Measurements from ENCODE around the gene PRM2. TPM values are rescaled to one million over a fixed set of nuclear protein-coding genes. Genes with fewer than 3 reads are reported as not detected.

PRM2 gene
- total RNA-seq, 1 experiment from 2014 or later, result not detected

- no peak overlapping the region for H3K27ac ChIP-seq (ENCODE audit: insufficient read length, low read depth, low read length)
- no peak overlapping the region for H3K23ac ChIP-seq (ENCODE audit: insufficient read length, low read depth, low read length)
- H3K27me3 ChIP-seq (ENCODE audit: insufficient read depth, low read length), result no peaks in the 10 kb centered on the region
- H3K18ac ChIP-seq (ENCODE audit: insufficient read length, low read depth, low read length), result no peak overlapping the region
- no peak overlapping the region for H2BK5ac ChIP-seq (ENCODE audit: insufficient read length, low read length)
- WGBS (ENCODE audit: extremely low coverage, insufficient read length, low lambda C conversion rate), result no CpG with 5 or more reads among the region's 5 CpGs
- H3K4me1 ChIP-seq (ENCODE audit: insufficient read depth, low read length), result no peaks in the 10 kb centered on the region
- no peak overlapping the region for H3K9ac ChIP-seq (ENCODE audit: extremely low read depth, insufficient read length, low read length)
- no peak overlapping the region for H2BK15ac ChIP-seq (ENCODE audit: low read depth, low read length)
- H3K9me3 Mint-ChIP-seq, result no peaks in the 10 kb centered on the region
- no peaks in the 10 kb centered on the region for H4K20me1 ChIP-seq (ENCODE audit: control insufficient read depth, insufficient read depth, insufficient read length)
- H3K4me2 ChIP-seq (ENCODE audit: insufficient read depth, insufficient read length, low read length), result no peak overlapping the region
- no peaks in the 10 kb centered on the region for H3K79me2 ChIP-seq (ENCODE audit: insufficient read depth, low read length)
- no peak overlapping the region for H3K14ac ChIP-seq (ENCODE audit: insufficient read depth, low read length)
- H2AK5ac ChIP-seq (ENCODE audit: insufficient read length, low read length), result no peak overlapping the region
- H3K4me1 Mint-ChIP-seq, result peaks cover 4 to 5% of the 10 kb centered on the region in 2 experiments; a peak in 2 of 4 replicates
- no peak overlapping the region for H4K91ac ChIP-seq (ENCODE audit: insufficient read length, low read depth, low read length)
- no peak overlapping the region for H3K4me3 Mint-ChIP-seq
- H3K4ac ChIP-seq (ENCODE audit: low read depth, low read length), result no peak overlapping the region
- H3K56ac ChIP-seq (ENCODE audit: insufficient read length, low read depth, low read length), result no peak overlapping the region
- H2BK20ac ChIP-seq (ENCODE audit: low read depth, low read length, poor library complexity, severe bottlenecking), result no peak overlapping the region
- no peak overlapping the region for H2BK120ac ChIP-seq (ENCODE audit: low read depth, low read length, poor library complexity, severe bottlenecking)
- DNase-seq, result no peak
- H3K79me1 ChIP-seq (ENCODE audit: insufficient read depth, low read depth, low read length, poor library complexity, severe bottlenecking), result no peaks in the 10 kb centered on the region
- H3K9me3 ChIP-seq (ENCODE audit: control insufficient read depth, low read depth, low read length), result no peaks in the 10 kb centered on the region
- H2BK12ac ChIP-seq (ENCODE audit: insufficient read length, low read depth, low read length), result no peak overlapping the region
- H4K8ac ChIP-seq (replicated peaks; ENCODE audit: insufficient read length, low read depth, low read length), result no peak overlapping the region
- H3K23me2 ChIP-seq (ENCODE audit: insufficient read length, low read depth, low read length, poor library complexity, severe bottlenecking), result no peaks in the 10 kb centered on the region
- no peak overlapping the region for H4K5ac ChIP-seq (ENCODE audit: insufficient read length, low read depth, low read length)
- no peaks in the 10 kb centered on the region for H3K36me3 Mint-ChIP-seq (ENCODE audit: insufficient read depth in 1 of 3, low read depth in 3 of 3)
- peaks cover 1% of the 10 kb centered on the region; the same call in 1 of the 2 replicates for H3K27me3 Mint-ChIP-seq (ENCODE audit: low read depth)
- no peak overlapping the region for H2AFZ ChIP-seq (ENCODE audit: low read length)
- H3K27ac Mint-ChIP-seq, result no peak overlapping the region
- no peak overlapping the region for H3T11ph ChIP-seq (ENCODE audit: low read length)
- TF ChIP-seq, protein P1, sequence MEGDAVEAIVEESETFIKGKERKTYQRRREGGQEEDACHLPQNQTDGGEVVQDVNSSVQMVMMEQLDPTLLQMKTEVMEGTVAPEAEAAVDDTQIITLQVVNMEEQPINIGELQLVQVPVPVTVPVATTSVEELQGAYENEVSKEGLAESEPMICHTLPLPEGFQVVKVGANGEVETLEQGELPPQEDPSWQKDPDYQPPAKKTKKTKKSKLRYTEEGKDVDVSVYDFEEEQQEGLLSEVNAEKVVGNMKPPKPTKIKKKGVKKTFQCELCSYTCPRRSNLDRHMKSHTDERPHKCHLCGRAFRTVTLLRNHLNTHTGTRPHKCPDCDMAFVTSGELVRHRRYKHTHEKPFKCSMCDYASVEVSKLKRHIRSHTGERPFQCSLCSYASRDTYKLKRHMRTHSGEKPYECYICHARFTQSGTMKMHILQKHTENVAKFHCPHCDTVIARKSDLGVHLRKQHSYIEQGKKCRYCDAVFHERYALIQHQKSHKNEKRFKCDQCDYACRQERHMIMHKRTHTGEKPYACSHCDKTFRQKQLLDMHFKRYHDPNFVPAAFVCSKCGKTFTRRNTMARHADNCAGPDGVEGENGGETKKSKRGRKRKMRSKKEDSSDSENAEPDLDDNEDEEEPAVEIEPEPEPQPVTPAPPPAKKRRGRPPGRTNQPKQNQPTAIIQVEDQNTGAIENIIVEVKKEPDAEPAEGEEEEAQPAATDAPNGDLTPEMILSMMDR (conservative IDR thresholded peaks at IDR 0.05), result no peak
Observed at GRCh38 chr16:11241480-11242204, 34.6 kb downstream of the PRM2 start.

All from H9 (cell line).